GM11168 (cell line): Measurements from ENCODE around the gene KCNN3.

Experiments
- in situ Hi-C: fragments of 300-500 bp; cut with MboI; formaldehyde crosslinking; loops from one replicate; pipeline ENCODE4 v1.12.0; 2022; ENCODE audit warnings: low sequenced_read_pairs; ENCODE audit not compliant: unreplicated experiment

Gene KCNN3

GRCh38 chr1:154863315-154864174 is 6.5 kb downstream of the KCNN3 start:
- in situ Hi-C loops, result no loop called here

- in situ Hi-C loops, result no loop called here
Measured at GRCh38 chr1:154862907-154863306, 7.2 kb downstream of the KCNN3 start.

GRCh38 chr1:154861607-154862094 is 8.4 kb downstream of the KCNN3 start:
- in situ Hi-C loops, result no loop called here

GRCh38 chr1:154860156-154860870 is 9.8 kb downstream of the KCNN3 start:
- in situ Hi-C loops, result no loop called here

- in situ Hi-C loops, result no loop called here
Measured at GRCh38 chr1:154859786-154860155, 10.3 kb downstream of the KCNN3 start.

- in situ Hi-C loops, result no loop called here
Measured at GRCh38 chr1:154859151-154859785, 10.8 kb downstream of the KCNN3 start.

- in situ Hi-C loops, result no loop called here
Measured at GRCh38 chr1:154857441-154858215, 12.5 kb downstream of the KCNN3 start.

GRCh38 chr1:154857022-154857421 is 13.1 kb downstream of the KCNN3 start:
- in situ Hi-C loops, result no loop called here

- in situ Hi-C loops, result no loop called here
Measured at GRCh38 chr1:154856544-154856943, 13.5 kb downstream of the KCNN3 start.

GRCh38 chr1:154856049-154856448 is 14.0 kb downstream of the KCNN3 start:
- in situ Hi-C loops, result no loop called here

- in situ Hi-C loops, result no loop called here
Measured at GRCh38 chr1:154855186-154855851, 14.8 kb downstream of the KCNN3 start.

- in situ Hi-C loops, result no loop called here
Measured at GRCh38 chr1:154852845-154853244, 17.2 kb downstream of the KCNN3 start.

- in situ Hi-C loops, result no loop called here
Measured at GRCh38 chr1:154851392-154852177, 18.5 kb downstream of the KCNN3 start.

GRCh38 chr1:154849645-154850131 is 20.4 kb downstream of the KCNN3 start:
- in situ Hi-C loops, result no loop called here

- in situ Hi-C loops, result no loop called here
Measured at GRCh38 chr1:154848983-154849382, 21.1 kb downstream of the KCNN3 start.

GRCh38 chr1:154847891-154848290 is 22.2 kb downstream of the KCNN3 start:
- in situ Hi-C loops, result no loop called here

GRCh38 chr1:154846565-154847442 is 23.3 kb downstream of the KCNN3 start:
- in situ Hi-C loops, result no loop called here

GRCh38 chr1:154845879-154846278 is 24.2 kb downstream of the KCNN3 start:
- in situ Hi-C loops, result no loop called here
